22Rv1 (cell line): Measurements from ENCODE around the gene VWF.

ENCODE experiments used
- ZFX ChIP-seq: fragments of 450-650 bp; IDR thresholded peaks from 2 replicates; pipeline ENCODE4 v1.6.1; 2017; ENCODE audit warnings: antibody characterized with exemption, borderline replicate concordance
- TF ChIP-seq, protein P1 (sequence below): fragments of 450-650 bp; IDR thresholded peaks from 2 replicates; pipeline ENCODE4 v1.5.1; 2017; ENCODE audit warnings: mild to moderate bottlenecking

DNA sequence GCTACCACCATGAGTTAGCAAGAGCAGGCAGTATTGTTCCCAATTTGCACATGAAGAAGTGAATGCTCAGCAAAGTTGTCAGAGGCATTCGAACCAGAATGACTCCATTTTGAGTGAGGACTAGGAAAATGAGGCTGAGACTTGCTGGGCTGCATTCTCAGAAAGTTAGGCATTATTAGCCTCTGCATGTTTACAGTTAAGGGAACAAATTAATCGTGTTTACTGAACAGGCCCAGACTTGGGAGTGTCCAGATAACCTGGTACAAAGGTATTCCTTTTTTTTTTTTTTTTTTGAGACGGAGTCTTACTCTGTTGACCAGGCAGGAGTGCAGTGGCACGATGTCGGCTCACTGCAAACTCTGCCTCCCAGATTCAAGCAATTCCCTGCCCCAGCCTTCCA, 22.5 kb upstream of the VWF start:
- TF ChIP-seq, protein P1, sequence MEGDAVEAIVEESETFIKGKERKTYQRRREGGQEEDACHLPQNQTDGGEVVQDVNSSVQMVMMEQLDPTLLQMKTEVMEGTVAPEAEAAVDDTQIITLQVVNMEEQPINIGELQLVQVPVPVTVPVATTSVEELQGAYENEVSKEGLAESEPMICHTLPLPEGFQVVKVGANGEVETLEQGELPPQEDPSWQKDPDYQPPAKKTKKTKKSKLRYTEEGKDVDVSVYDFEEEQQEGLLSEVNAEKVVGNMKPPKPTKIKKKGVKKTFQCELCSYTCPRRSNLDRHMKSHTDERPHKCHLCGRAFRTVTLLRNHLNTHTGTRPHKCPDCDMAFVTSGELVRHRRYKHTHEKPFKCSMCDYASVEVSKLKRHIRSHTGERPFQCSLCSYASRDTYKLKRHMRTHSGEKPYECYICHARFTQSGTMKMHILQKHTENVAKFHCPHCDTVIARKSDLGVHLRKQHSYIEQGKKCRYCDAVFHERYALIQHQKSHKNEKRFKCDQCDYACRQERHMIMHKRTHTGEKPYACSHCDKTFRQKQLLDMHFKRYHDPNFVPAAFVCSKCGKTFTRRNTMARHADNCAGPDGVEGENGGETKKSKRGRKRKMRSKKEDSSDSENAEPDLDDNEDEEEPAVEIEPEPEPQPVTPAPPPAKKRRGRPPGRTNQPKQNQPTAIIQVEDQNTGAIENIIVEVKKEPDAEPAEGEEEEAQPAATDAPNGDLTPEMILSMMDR, result no peak
- TF ChIP-seq ZFX, result no peak
